Loucy (cell line): ENCODE data around the gene SH2D4B.

ENCODE experiments used
- CTCF ChIP-seq: fragments of 200-600 bp; sonication (generic); conservative IDR thresholded peaks from 2 replicates; pipeline ENCODE4 v1.5.1; 2014; ENCODE audit warnings: mild to moderate bottlenecking, antibody characterized with exemption, low read length
- EZH2phosphoT487 ChIP-seq: fragments of 200-600 bp; IDR thresholded peaks from 2 replicates; pipeline ENCODE4 v1.6.1; 2018; ENCODE audit warnings: antibody characterized with exemption, mild to moderate bottlenecking, moderate library complexity, borderline replicate concordance

- TF ChIP-seq CTCF (no peak), EZH2phosphoT487 (no peak)
Measured at GRCh38 chr10:80488539-80489066, 49.1 kb upstream of the SH2D4B start.
